ENCODE data around the gene CADM2. TPM values are rescaled to one million over a fixed set of nuclear protein-coding genes. Genes with fewer than 3 reads are reported as not detected.

The CADM2 gene
- total and polyA plus RNA-seq, 2 donors (not counting 3 experiments of a cell fraction or from before 2014, with no cell fraction given), result not detected

- H3K9ac ChIP-seq (replicated peaks; ENCODE audit: extremely low read depth, insufficient read depth, low read length), result no peak overlapping the region
These were observed 714.0 kb downstream of the CADM2 start for GRCh38 chr3:85672761-85673160.

GRCh38 chr3:85678713-85679112, 719.9 kb downstream of the CADM2 start:
- POLR2A ChIA-PET, result no interaction called here

More at GRCh38 chr3:85672761-85673160, 714.0 kb downstream of the CADM2 start:
- Histone ChIP-seq H3K27me3 (ENCODE audit: control insufficient read depth in 2 of 2, insufficient read depth in 2 of 2, low read length in 2 of 2) (no peaks in the 10 kb centered on the region), H3K36me3 (ENCODE audit: control insufficient read depth in 2 of 2, extremely low read depth in 1 of 2, insufficient read depth in 2 of 2, low read length in 2 of 2) (no peaks in the 10 kb centered on the region), H3K27ac (ENCODE audit: insufficient read depth, low read depth, low read length) (no peak overlapping the region), H4K20me1 (replicated peaks; ENCODE audit: control insufficient read depth, extremely low read depth, insufficient read depth, low read length) (no peaks in the 10 kb centered on the region), H3K4me2 (ENCODE audit: insufficient read depth, low read length) (no peak overlapping the region), H3K9me3 (replicated peaks; ENCODE audit: control insufficient read depth, insufficient read depth, low read length) (no peaks in the 10 kb centered on the region), H3K79me2 (ENCODE audit: control insufficient read depth, insufficient read depth, low read length) (no peaks in the 10 kb centered on the region), H3K4me1 (ENCODE audit: control insufficient read depth, extremely low read depth, insufficient read depth, low read length) (no peaks in the 10 kb centered on the region), H3K9me1 (replicated peaks; ENCODE audit: control insufficient read depth, extremely low read depth, insufficient read depth, low read length) (no peaks in the 10 kb centered on the region), H2AFZ (ENCODE audit: low read depth, low read length) (no peak overlapping the region), H3K4me3 (replicated peaks in 1 of 3; ENCODE audit: insufficient read depth in 1 of 3, low read depth in 1 of 3, low read length in 3 of 3) (no peak overlapping the region)
- FAIRE-seq, result no peak
- no TSS peak for BruUV-seq (replicated peaks)
- CTCF ChIA-PET, result no interaction called here
- intact Hi-C loops (cut with micrococcal nuclease) (no loop called here), dilution Hi-C loops (cut with MboI; ENCODE audit: extremely low pct_ligation_motif_present, low sequenced_read_pairs) (no loop called here)
- no peak for DNase-seq (ENCODE audit: low read depth, low spot score)
- TF ChIP-seq MAX (IDR thresholded peaks at IDR 0.05; ENCODE audit: insufficient read depth, insufficient read length) (no peak), POLR2AphosphoS5 (IDR thresholded peaks at IDR 0.05; ENCODE audit: insufficient read depth, low read depth, low read length) (no peak), MYC (IDR thresholded peaks at IDR 0.05; ENCODE audit: low read depth, low read length) (no peak)
- POLR2A ChIA-PET, result no interaction called here

More at GRCh38 chr3:85678713-85679112, 719.9 kb downstream of the CADM2 start:
- BruUV-seq (replicated peaks), result no TSS peak
- H3K9me1 ChIP-seq (replicated peaks; ENCODE audit: control insufficient read depth, extremely low read depth, insufficient read depth, low read length), result no peaks in the 10 kb centered on the region
- H3K79me2 ChIP-seq (ENCODE audit: control insufficient read depth, insufficient read depth, low read length), result no peaks in the 10 kb centered on the region
- dilution Hi-C loops (cut with MboI; ENCODE audit: extremely low pct_ligation_motif_present, low sequenced_read_pairs), result no loop called here
- H2AFZ ChIP-seq (ENCODE audit: low read depth, low read length), result no peak overlapping the region
- H4K20me1 ChIP-seq (replicated peaks; ENCODE audit: control insufficient read depth, extremely low read depth, insufficient read depth, low read length), result no peaks in the 10 kb centered on the region
- CTCF ChIA-PET, result no interaction called here
- H3K4me1 ChIP-seq (ENCODE audit: control insufficient read depth, extremely low read depth, insufficient read depth, low read length), result no peaks in the 10 kb centered on the region
- H3K27me3 ChIP-seq (ENCODE audit: control insufficient read depth in 2 of 2, insufficient read depth in 2 of 2, low read length in 2 of 2), result no peaks in the 10 kb centered on the region
- H3K36me3 ChIP-seq (ENCODE audit: control insufficient read depth in 2 of 2, extremely low read depth in 1 of 2, insufficient read depth in 2 of 2, low read length in 2 of 2), result no peaks in the 10 kb centered on the region
- no peak for FAIRE-seq
- no peak overlapping the region for H3K9ac ChIP-seq (replicated peaks; ENCODE audit: extremely low read depth, insufficient read depth, low read length)
- no peak for DNase-seq (ENCODE audit: low read depth, low spot score)
- H3K4me3 ChIP-seq (replicated peaks in 1 of 3; ENCODE audit: insufficient read depth in 1 of 3, low read depth in 1 of 3, low read length in 3 of 3), result no peak overlapping the region
- no peaks in the 10 kb centered on the region for H3K9me3 ChIP-seq (replicated peaks; ENCODE audit: control insufficient read depth, insufficient read depth, low read length)
- no peak overlapping the region for H3K27ac ChIP-seq (ENCODE audit: insufficient read depth, low read depth, low read length)
- intact Hi-C loops (cut with micrococcal nuclease), result no loop called here
- no peak overlapping the region for H3K4me2 ChIP-seq (ENCODE audit: insufficient read depth, low read length)
- TF ChIP-seq MYC (IDR thresholded peaks at IDR 0.05; ENCODE audit: low read depth, low read length) (no peak), EZH2 (IDR thresholded peaks at IDR 0.05; ENCODE audit: borderline replicate concordance, low read depth, low read length, severe bottlenecking) (no peak), POLR2AphosphoS5 (IDR thresholded peaks at IDR 0.05; ENCODE audit: insufficient read depth, low read depth, low read length) (no peak), FOS (IDR thresholded peaks at IDR 0.05; ENCODE audit: borderline replicate concordance, insufficient read depth, low read length) (no peak), MAX (IDR thresholded peaks at IDR 0.05; ENCODE audit: insufficient read depth, insufficient read length) (no peak), JUN (IDR thresholded peaks at IDR 0.05; ENCODE audit: borderline replicate concordance, insufficient read depth, insufficient read length, low read depth) (no peak), POLR2A (IDR thresholded peaks at IDR 0.05; ENCODE audit: low read depth, low read length) (no peak), GATA2 (IDR thresholded peaks at IDR 0.05; ENCODE audit: insufficient read depth, insufficient read length, low read depth, low read length) (no peak)
- TF ChIP-seq, protein P1, sequence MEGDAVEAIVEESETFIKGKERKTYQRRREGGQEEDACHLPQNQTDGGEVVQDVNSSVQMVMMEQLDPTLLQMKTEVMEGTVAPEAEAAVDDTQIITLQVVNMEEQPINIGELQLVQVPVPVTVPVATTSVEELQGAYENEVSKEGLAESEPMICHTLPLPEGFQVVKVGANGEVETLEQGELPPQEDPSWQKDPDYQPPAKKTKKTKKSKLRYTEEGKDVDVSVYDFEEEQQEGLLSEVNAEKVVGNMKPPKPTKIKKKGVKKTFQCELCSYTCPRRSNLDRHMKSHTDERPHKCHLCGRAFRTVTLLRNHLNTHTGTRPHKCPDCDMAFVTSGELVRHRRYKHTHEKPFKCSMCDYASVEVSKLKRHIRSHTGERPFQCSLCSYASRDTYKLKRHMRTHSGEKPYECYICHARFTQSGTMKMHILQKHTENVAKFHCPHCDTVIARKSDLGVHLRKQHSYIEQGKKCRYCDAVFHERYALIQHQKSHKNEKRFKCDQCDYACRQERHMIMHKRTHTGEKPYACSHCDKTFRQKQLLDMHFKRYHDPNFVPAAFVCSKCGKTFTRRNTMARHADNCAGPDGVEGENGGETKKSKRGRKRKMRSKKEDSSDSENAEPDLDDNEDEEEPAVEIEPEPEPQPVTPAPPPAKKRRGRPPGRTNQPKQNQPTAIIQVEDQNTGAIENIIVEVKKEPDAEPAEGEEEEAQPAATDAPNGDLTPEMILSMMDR (IDR thresholded peaks at IDR 0.05; ENCODE audit: extremely low read depth in 1 of 2, insufficient read depth in 1 of 2, low read depth in 1 of 2, low read length in 2 of 2), result no peak
